Cardiac atrium fibroblast (primary cell): Measurements from ENCODE around the gene DHX9. TPM values are rescaled to one million over a fixed set of nuclear protein-coding genes. Genes with fewer than 3 reads are reported as not detected.

Experiments used
- total RNA-seq: library from RNA; depleted of rRNA; stranded (reverse); fragments of >200 nt; gene quantifications from 2 replicates; pipeline ENCODE4 v1.2.3, GENCODE V29; 2015

DHX9 gene
- 67.2 and 99.1 TPM in 2 replicates for total RNA-seq

DNA sequence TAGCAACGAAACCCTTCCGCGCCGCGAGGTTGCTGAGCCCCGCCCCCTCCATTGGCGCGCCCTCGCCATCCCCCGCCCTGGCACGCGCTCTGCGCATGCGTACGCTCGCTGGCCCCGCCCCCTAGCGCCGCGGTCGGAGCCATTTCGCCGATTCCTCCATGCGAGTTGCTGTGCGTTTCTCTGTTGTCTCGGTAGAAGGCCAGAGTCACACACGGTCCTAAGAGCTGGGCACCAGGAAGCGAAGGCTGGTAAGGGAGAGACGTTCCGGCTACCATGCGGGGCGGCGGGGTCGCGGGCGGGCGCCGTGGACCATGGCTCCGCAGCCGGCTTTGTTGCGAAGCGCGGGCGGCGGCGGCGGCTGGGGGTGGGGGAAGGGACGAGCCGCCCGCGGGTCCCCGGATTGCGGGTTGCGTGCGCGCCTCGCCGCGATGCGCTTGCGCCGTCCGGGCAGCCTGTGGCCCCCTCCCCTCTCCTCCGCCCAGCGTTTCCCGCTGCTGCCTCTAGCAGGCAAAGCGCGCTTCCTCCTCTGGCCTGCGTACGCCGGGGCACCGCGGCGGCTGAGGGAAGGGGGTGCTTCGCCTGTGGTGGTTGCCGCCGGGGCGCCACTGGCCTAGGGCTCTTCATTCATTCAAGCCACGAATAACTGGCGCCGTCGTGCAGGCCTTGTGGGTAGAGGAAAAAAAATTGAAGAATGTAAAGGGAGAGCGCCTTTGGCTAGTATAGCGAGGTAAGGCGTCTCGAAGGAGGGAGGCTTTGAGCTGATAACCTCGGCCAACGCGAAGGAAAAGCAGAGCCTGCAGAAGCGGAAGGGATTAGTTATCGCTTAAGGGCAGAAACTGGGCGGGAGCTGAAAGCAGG lies at the start of gene DHX9:
TSS of gene DHX9 (plus strand) at position 139 of the 858 bp plus-strand sequence. CDS start 3,220 bp downstream, outside the sequence.

Other genes with a start within 250 kb of the DHX9 start
- 0.16 and 0.18 TPM in 2 replicates for gene RGS16, start 235.0 kb upstream of the DHX9 start, total RNA-seq
- not detected in 2 replicates for gene RGS8, start 154.8 kb upstream of the DHX9 start, total RNA-seq
- gene NPL, start 49.6 kb upstream of the DHX9 start, total RNA-seq = 2.2 and 2.8 TPM in 2 replicates
- gene SHCBP1L, start 113.8 kb downstream of the DHX9 start, total RNA-seq = not detected in 2 replicates
- 1,085 and 1,111 TPM in 2 replicates for gene LAMC1, start 184.1 kb downstream of the DHX9 start, total RNA-seq